ENCODE measurements around the gene TSPAN5.

- TF ChIP-seq CTCF (IDR thresholded peaks at IDR 0.05 in 8 of 11, conservative IDR thresholded peaks at IDR 0.05 in 3 of 11) (no peak), POLR2AphosphoS5 (IDR thresholded peaks at IDR 0.05) (no peak), POLR2A (IDR thresholded peaks at IDR 0.05) (no peak)
These were observed 142.4 kb downstream of the TSPAN5 start for GRCh38 chr4:98516042-98516440.
